ENCODE results near the gene SH3BGRL2.

DNA sequence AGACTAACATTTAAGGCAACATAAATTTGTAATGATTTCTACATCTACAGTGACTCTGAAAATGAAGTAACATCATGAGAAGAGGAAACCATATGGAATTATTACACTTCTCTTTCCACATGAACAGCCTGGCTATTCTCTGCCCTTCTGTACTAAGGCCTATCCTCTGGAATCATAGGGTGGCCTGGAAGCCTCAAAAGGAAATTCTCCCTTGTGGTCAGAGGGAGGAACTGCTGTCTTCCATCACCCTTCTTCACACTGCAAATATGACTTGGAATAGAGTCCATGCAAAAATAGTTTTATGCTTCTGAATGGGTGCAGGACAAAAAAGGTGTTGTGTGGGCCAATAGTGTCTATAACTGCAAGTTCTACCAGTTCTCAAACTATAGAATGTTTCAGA is 44.6 kb upstream of the SH3BGRL2 start:
- TF ChIP-seq, protein P1, sequence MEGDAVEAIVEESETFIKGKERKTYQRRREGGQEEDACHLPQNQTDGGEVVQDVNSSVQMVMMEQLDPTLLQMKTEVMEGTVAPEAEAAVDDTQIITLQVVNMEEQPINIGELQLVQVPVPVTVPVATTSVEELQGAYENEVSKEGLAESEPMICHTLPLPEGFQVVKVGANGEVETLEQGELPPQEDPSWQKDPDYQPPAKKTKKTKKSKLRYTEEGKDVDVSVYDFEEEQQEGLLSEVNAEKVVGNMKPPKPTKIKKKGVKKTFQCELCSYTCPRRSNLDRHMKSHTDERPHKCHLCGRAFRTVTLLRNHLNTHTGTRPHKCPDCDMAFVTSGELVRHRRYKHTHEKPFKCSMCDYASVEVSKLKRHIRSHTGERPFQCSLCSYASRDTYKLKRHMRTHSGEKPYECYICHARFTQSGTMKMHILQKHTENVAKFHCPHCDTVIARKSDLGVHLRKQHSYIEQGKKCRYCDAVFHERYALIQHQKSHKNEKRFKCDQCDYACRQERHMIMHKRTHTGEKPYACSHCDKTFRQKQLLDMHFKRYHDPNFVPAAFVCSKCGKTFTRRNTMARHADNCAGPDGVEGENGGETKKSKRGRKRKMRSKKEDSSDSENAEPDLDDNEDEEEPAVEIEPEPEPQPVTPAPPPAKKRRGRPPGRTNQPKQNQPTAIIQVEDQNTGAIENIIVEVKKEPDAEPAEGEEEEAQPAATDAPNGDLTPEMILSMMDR (optimal IDR thresholded peaks at IDR 0.05 in 1 of 3, IDR thresholded peaks at IDR 0.05 in 1 of 3, conservative IDR thresholded peaks at IDR 0.05 in 1 of 3; ENCODE audit: extremely low read depth in 1 of 3, insufficient read depth in 2 of 3, low read length in 3 of 3), result peak; percentile 44 to 68 (median 59)
- TF ChIP-seq EZH2 (IDR thresholded peaks at IDR 0.05; ENCODE audit: low read length), result no peak
